GM12873 (cell line): Measurements from ENCODE around the gene COG5.

Experiments
- CTCF ChIP-seq: IDR thresholded peaks from 2 replicates; pipeline ENCODE4 v1.5.1; 2012; ENCODE audit warnings: low read depth, mild to moderate bottlenecking, moderate library complexity, low read length, control low read depth; ENCODE audit not compliant: insufficient read depth; ENCODE audit errors: missing control alignments

The COG5 gene

DNA sequence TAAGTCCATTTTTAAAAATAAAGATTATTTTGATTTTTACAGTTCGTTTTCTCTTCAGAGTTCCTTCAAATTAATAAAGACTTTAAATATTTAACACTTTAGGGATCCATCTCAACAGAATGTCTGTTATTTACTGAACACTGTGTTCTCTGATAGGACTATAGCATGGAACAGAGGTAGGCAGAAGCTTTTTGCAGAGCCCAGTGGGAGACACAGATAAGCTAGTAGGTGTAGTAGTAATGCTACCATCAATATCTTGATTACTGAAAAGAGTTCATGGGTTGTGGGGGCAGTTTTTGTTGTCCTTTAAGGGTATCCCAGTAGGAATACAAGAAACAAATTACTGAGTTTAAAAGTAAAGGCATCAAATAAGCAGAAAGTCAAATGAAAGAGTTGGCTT lies 254.4 kb downstream of the COG5 start:
- no peak for TF ChIP-seq CTCF

DNA sequence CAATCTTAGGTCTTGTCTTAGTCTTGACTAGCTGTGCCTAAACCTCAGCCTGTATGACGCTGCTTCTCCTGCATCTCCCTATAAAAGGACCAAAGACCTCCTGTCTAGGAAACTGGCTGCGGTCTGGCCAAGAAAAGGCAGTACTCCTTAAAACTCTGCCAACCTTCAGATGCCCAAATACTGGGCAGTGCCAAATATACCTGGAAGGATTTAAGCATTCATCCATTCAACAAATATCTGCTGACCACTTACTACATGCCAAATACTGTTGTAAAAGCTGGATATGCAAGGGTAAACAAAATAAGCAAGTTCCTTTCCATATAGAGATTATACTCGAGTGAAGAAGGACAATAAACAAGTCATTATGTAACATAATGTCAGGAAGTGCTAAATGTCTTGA lies 259.1 kb downstream of the COG5 start:
- TF ChIP-seq CTCF: no peak

GRCh38 chr7:107304063-107304462 lies 259.7 kb downstream of the COG5 start:
- no peak for TF ChIP-seq CTCF

DNA sequence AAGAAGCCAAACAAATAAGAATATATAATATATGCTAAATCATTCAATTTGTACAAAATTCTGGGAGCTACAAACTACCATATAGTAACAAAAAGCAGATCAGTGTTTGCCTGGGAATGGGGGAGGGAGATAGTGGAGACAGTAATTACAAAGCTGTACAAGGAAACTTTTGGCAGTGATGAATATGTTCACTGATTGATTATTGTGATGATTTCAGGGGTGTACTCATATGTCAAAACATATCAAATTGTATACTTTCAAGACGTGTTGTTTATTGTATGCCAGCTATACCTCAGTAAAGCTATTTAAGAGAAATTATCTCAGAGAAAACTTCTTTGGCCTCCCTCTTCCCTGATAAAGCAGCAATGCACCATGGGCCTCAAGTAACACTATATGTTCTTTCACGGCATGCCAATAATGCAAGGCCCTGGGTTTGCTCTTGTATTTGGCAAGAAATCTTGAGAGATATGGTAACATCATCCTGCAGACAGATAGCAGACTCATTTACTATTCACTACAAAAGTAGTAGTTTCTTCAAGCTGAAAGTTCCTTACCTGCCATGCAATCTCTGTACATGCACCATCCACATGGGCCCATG lies 261.4 kb downstream of the COG5 start:
- TF ChIP-seq CTCF: no peak

DNA sequence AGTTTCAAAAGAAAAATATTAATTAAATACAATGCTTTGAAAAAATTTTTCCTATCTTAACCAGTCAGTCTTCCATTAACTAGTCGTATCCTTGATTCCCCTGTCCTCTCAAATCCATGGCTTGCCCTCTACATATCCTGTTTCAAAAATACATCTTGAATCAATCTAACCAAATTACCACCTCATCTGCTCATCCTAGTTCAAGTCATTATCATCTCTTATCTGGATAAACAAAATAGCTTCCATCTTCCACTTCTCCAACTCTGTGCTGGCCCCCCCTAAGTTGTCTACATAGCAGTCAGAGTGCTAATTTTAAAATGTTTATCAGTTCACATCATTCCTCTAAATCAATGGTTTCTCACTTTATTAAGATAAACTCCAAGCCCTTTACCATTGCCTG lies 269.5 kb downstream of the COG5 start:
- TF ChIP-seq CTCF: no peak

- TF ChIP-seq CTCF: no peak
Observed at GRCh38 chr7:107292591-107292990, 271.1 kb downstream of the COG5 start.

GRCh38 chr7:107291434-107291833 lies 272.3 kb downstream of the COG5 start:
- TF ChIP-seq CTCF: no peak
